WERI-Rb-1 (cell line): ENCODE data around the gene GOLGA6L7.
A peak's percentile ranks its signal among the peaks of the same experiment; 100 is the strongest.

Experiments used
- DNase-seq: peaks from one replicate; pipeline ENCODE4 v3.0.0-alpha.2; 2020
- H3K27ac ChIP-seq: fragments of 250-450 bp; sonication (Bioruptor Pico); 2 replicates; pipeline ENCODE4 v1.5.1; 2020; ENCODE audit warnings: mild to moderate bottlenecking, moderate library complexity
- H3K27me3 ChIP-seq: fragments of 250-450 bp; sonication (Bioruptor Pico); 2 replicates; pipeline ENCODE4 v1.5.1; 2021; ENCODE audit warnings: mild to moderate bottlenecking, low read depth, moderate library complexity; ENCODE audit not compliant: insufficient read depth, severe bottlenecking
- H3K36me3 ChIP-seq: fragments of 250-450 bp; sonication (Bioruptor Pico); 2 replicates; pipeline ENCODE4 v1.5.1; 2020; ENCODE audit warnings: mild to moderate bottlenecking, moderate library complexity
- H3K4me3 ChIP-seq: 2 replicates; pipeline ENCODE4 v1.5.1; 2011; ENCODE audit warnings: low read depth, mild to moderate bottlenecking, control low read depth, low read length
- H3K9me3 ChIP-seq: fragments of 250-450 bp; sonication (Bioruptor Pico); 2 replicates; pipeline ENCODE4 v1.5.1; 2021; ENCODE audit warnings: mild to moderate bottlenecking, moderate library complexity; ENCODE audit not compliant: severe bottlenecking
- CTCF ChIP-seq: IDR thresholded peaks from 2 replicates; pipeline ENCODE4 v1.5.1; 2011; ENCODE audit warnings: low read depth, mild to moderate bottlenecking, control low read depth, inconsistent platforms, low read length

GOLGA6L7 gene

DNA sequence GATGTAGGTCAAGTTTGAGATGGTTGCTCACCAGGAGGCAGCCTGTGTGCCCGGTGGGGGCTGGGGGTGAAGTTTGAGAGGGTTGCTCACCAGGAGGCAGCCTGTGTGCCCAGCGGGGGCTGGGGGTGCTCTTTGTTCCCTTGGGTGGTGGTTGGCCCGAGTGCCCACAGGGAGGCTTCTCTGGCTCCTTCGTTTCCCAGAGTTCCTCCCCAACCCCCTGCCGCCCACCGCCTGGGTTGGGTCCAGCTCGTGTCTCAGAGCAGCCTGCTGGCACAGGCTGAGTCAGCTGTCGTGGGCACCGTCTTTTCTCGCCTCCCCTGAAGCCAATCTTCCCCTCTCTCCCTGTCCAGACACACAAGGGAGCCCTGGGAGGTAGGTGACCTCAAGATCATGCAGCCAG is 40.5 kb upstream of the GOLGA6L7 start:
- no peaks in the 10 kb centered on the region for H3K36me3 ChIP-seq
- no peak overlapping the region for H3K4me3 ChIP-seq
- no peaks in the 10 kb centered on the region for H3K9me3 ChIP-seq
- H3K27ac ChIP-seq: no peak overlapping the region
- no peak for DNase-seq
- no peak for TF ChIP-seq CTCF
- no peaks in the 10 kb centered on the region for H3K27me3 ChIP-seq

- H3K9me3 ChIP-seq: no peaks in the 10 kb centered on the region
- no peak for TF ChIP-seq CTCF
- H3K4me3 ChIP-seq: no peak overlapping the region
- H3K27me3 ChIP-seq: no peaks in the 10 kb centered on the region
- no peak overlapping the region for H3K27ac ChIP-seq
- DNase-seq: no peak
- H3K36me3 ChIP-seq: no peaks in the 10 kb centered on the region
Observed at GRCh38 chr15:28888302-28888894, 40.0 kb upstream of the GOLGA6L7 start.

GRCh38 chr15:28887339-28888174 is 39.1 kb upstream of the GOLGA6L7 start:
- no peak overlapping the region; the same call in 1 of the 2 replicates for H3K4me3 ChIP-seq
- no peak for TF ChIP-seq CTCF

DNA sequence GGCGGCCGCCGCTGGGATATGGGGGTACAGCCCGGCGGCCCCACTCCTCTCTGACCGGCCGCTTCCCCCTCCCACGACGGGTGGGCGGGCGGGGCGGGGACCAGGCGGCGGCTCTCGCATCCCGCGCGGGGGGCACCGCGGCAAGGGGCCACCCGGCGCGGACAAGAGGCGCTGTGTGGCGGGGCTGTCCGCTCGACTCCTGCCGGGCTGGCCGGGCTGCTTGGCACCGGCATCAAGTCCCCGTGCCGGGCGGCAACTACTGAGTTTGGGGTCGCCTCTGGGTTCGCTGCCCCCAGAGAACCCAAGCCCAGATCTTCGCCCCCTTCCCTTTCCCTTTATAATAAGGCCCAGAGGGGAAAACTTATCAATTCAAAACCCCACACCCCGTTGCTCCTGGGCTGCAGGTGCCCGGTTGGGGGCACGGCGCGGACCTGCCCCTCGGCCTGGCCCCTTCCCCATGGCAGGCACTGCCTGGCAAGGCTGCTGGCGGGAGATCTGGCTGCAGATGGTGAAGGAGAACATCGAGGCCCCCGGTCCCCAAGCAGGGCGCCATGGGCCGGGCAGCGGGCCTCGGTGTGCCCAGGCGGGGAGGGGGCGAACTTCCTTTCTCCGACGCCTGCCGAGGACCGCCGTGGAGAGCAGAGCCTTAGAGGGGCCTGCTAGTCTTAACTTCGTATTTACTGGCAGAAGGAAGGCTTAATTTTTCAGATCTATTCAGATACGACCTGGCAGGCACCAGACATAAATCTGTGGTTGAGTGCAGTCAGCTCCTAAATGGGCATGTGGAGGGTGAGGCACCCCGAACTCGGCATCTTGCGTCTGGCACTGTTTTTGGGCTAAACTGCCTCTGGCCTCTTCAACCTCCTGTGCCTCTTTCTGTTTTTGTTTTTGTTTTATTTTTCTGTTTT is 38.2 kb upstream of the GOLGA6L7 start:
- TF ChIP-seq CTCF: no peak
- DNase-seq: no peak
- H3K9me3 ChIP-seq: no peaks in the 10 kb centered on the region
- no peaks in the 10 kb centered on the region for H3K27me3 ChIP-seq
- no peaks in the 10 kb centered on the region for H3K36me3 ChIP-seq
- H3K4me3 ChIP-seq: peak overlapping the region; percentile 75
- no peak overlapping the region; the same call in 1 of the 2 replicates for H3K27ac ChIP-seq

More at GRCh38 chr15:28887339-28888174, 39.1 kb upstream of the GOLGA6L7 start:
- H3K27me3 ChIP-seq: no peaks in the 10 kb centered on the region
- no peak overlapping the region for H3K27ac ChIP-seq
- H3K36me3 ChIP-seq: no peaks in the 10 kb centered on the region
- no peaks in the 10 kb centered on the region for H3K9me3 ChIP-seq
- DNase-seq: no peak

DNA sequence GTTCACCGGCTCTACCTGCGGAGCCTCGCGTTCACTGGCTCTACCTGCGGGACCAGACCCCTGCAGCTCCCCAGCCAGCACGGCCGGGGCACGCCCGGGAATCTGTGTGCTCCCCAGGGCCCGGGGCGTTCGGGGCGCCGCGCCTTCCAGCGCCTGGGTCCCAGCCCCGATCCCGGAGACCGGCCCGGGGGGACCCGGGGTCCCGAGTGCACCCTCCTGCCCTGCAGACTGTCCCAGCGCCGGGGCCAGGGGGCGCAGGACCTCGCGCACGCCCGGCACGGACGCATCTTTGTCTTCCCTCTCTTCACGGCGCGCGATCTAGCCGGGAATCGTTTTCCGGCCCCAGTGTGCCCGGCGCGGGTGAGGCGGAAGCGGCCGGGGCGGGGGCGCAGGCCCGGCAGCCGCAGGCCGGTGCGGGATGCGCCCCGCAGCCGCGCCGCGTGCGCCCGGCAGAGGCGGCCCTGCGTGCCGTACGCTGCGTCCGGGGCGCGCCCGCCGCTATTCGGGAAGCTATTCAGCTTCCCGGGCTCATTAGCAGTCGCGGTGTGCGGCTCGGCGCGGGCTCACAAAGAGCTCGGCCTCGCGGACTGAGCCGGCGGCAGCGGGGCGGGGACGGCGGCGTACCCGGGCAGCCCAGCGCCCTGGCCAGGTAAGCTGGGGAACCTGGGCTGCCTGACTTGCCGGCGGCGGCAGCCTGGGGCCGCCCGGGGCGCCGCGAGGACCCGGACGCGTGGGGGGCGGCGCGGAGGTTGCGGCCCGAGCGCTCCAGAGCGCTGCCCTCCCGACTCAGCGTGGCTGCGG is 37.4 kb upstream of the GOLGA6L7 start, which contains the start of gene APBA2:
Gene APBA2, plus strand, starts transcription at position 345 of the 801 bp plus-strand sequence. CDS start 167,911 bp downstream, outside the sequence.
- H3K36me3 ChIP-seq: no peaks in the 10 kb centered on the region
- H3K4me3 ChIP-seq: peak within 1 kb of the TSS; percentile 75
- 0 out of 2 replicates have a peak, but pooled peaks have one; percentile 0 for TF ChIP-seq CTCF
- no peaks in the 10 kb centered on the region for H3K27me3 ChIP-seq
- peak; percentile 56 for DNase-seq
- no peaks in the 10 kb centered on the region for H3K9me3 ChIP-seq
- H3K27ac ChIP-seq: peak within 1 kb of the TSS; percentile 82
